ENCODE measurements around the gene TOP1. TPM values are rescaled to one million over a fixed set of nuclear protein-coding genes. Genes with fewer than 3 reads are reported as not detected.

Gene TOP1
- total RNA-seq, 1 experiment from 2014 or later, result 144 TPM

DNA sequence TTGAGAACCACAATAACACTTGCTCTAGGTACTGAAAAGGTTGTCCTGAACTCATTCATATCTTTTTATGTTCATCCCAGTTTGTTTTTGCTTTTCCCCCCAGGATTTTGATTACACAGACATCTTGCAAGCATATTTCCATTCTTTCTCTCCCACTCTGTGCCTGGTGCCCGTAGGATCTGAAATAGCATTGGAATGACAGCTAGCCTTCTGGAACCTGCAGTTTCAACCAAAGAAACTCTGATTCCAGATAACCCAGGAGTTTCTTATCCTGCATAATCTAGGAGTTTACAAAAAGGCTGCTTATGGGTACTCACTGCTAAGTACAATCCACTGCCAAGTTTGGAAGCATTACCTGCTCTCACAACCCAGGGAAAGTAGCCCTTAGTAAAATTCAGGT lies 79.9 kb downstream of the TOP1 start:
- Histone ChIP-seq H3K4me3 (ENCODE audit: low read depth, low read length) (no peak overlapping the region), H3K36me3 (ENCODE audit: control insufficient read depth, insufficient read depth, low read length) (peaks cover 7% of the 10 kb centered on the region), H3K9me3 (no peaks in the 10 kb centered on the region), H3K4me1 (peaks cover 30% of the 10 kb centered on the region), H3K27me3 (replicated peaks; ENCODE audit: control insufficient read depth, insufficient read depth, low read length) (no peaks in the 10 kb centered on the region)
- BruUV-seq (replicated peaks), result no TSS peak
- DNase-seq, result no peak
- H3K9me3 Mint-ChIP-seq (ENCODE audit: unreplicated experiment), result no peaks in the 10 kb centered on the region
- peaks cover 80% of the 10 kb centered on the region for H3K36me3 Mint-ChIP-seq (ENCODE audit: insufficient read depth, unreplicated experiment)
- H3K27me3 Mint-ChIP-seq (ENCODE audit: insufficient read depth, unreplicated experiment), result no peaks in the 10 kb centered on the region
- intact Hi-C loops (cut with micrococcal nuclease; ENCODE audit: unreplicated experiment), result no loop called here
- H3K4me3 Mint-ChIP-seq (ENCODE audit: unreplicated experiment), result no peak overlapping the region
- ChIA-PET CTCF (no interaction called here), POLR2A (interaction anchor here (0.6 kb wide), 1 partner anchor 209 kb away, joined by 3 read pairs; the partner anchor contains the start of gene ZHX3)
- peaks cover 30% of the 10 kb centered on the region for H3K4me1 Mint-ChIP-seq (ENCODE audit: low read depth, unreplicated experiment)
- H3K27ac Mint-ChIP-seq (ENCODE audit: unreplicated experiment), result no peak overlapping the region
- TF ChIP-seq, protein P1, sequence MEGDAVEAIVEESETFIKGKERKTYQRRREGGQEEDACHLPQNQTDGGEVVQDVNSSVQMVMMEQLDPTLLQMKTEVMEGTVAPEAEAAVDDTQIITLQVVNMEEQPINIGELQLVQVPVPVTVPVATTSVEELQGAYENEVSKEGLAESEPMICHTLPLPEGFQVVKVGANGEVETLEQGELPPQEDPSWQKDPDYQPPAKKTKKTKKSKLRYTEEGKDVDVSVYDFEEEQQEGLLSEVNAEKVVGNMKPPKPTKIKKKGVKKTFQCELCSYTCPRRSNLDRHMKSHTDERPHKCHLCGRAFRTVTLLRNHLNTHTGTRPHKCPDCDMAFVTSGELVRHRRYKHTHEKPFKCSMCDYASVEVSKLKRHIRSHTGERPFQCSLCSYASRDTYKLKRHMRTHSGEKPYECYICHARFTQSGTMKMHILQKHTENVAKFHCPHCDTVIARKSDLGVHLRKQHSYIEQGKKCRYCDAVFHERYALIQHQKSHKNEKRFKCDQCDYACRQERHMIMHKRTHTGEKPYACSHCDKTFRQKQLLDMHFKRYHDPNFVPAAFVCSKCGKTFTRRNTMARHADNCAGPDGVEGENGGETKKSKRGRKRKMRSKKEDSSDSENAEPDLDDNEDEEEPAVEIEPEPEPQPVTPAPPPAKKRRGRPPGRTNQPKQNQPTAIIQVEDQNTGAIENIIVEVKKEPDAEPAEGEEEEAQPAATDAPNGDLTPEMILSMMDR (IDR thresholded peaks at IDR 0.05; ENCODE audit: insufficient read depth in 1 of 2, low read depth in 1 of 2, low read length in 1 of 2, severe bottlenecking in 1 of 2, unreplicated experiment in 1 of 2), result no peak

- Mint-ChIP-seq H3K27ac (ENCODE audit: unreplicated experiment) (peak overlapping the region; percentile 91), H3K27me3 (ENCODE audit: insufficient read depth, unreplicated experiment) (no peaks in the 10 kb centered on the region), H3K9me3 (ENCODE audit: unreplicated experiment) (no peaks in the 10 kb centered on the region), H3K4me3 (ENCODE audit: unreplicated experiment) (peak overlapping the region; percentile 42), H3K4me1 (ENCODE audit: low read depth, unreplicated experiment) (peaks cover 30% of the 10 kb centered on the region), H3K36me3 (ENCODE audit: insufficient read depth, unreplicated experiment) (peaks cover 81% of the 10 kb centered on the region)
- intact Hi-C loops (cut with micrococcal nuclease; ENCODE audit: unreplicated experiment), result loop anchor here (2.0 kb wide), 1 partner anchor 27 kb away; the partner anchor contains the start of gene PLCG1
- ChIA-PET CTCF (interaction anchor here (1.3 to 1.5 kb wide), 2 partner anchors 147 to 231 kb away, joined by 4 to 5 read pairs; partner anchors contain the start of gene LPIN3), POLR2A (no interaction called here)
- TF ChIP-seq, protein P1 (IDR thresholded peaks at IDR 0.05; ENCODE audit: insufficient read depth in 1 of 2, low read depth in 1 of 2, low read length in 1 of 2, severe bottlenecking in 1 of 2, unreplicated experiment in 1 of 2), result no peak
- H3K36me3 ChIP-seq (ENCODE audit: control insufficient read depth, insufficient read depth, low read length), result peaks cover 12% of the 10 kb centered on the region
- H3K27me3 ChIP-seq (replicated peaks; ENCODE audit: control insufficient read depth, insufficient read depth, low read length), result no peaks in the 10 kb centered on the region
- no TSS peak for BruUV-seq (replicated peaks)
- DNase-seq, result peak in 1 of 2 experiments; percentile 32
- no peak overlapping the region for H3K4me3 ChIP-seq (ENCODE audit: low read depth, low read length)
- no peaks in the 10 kb centered on the region for H3K9me3 ChIP-seq
- peaks cover 30% of the 10 kb centered on the region for H3K4me1 ChIP-seq
Measured at GRCh38 chr20:41110012-41110411, 81.4 kb downstream of the TOP1 start.

GRCh38 chr20:41110930-41111577 lies 82.4 kb downstream of the TOP1 start:
- BruUV-seq (replicated peaks), result TSS peak; percentile 22
- no peaks in the 10 kb centered on the region for H3K9me3 ChIP-seq
- H3K36me3 ChIP-seq (ENCODE audit: control insufficient read depth, insufficient read depth, low read length), result peaks cover 15% of the 10 kb centered on the region
- H3K27me3 ChIP-seq (replicated peaks; ENCODE audit: control insufficient read depth, insufficient read depth, low read length), result no peaks in the 10 kb centered on the region
- Mint-ChIP-seq H3K4me3 (ENCODE audit: unreplicated experiment) (peak overlapping the region; percentile 42), H3K9me3 (ENCODE audit: unreplicated experiment) (no peaks in the 10 kb centered on the region), H3K4me1 (ENCODE audit: low read depth, unreplicated experiment) (peaks cover 30% of the 10 kb centered on the region), H3K27ac (ENCODE audit: unreplicated experiment) (peak overlapping the region; percentile 91), H3K36me3 (ENCODE audit: insufficient read depth, unreplicated experiment) (peaks cover 85% of the 10 kb centered on the region), H3K27me3 (ENCODE audit: insufficient read depth, unreplicated experiment) (no peaks in the 10 kb centered on the region)
- TF ChIP-seq, protein P1 (IDR thresholded peaks at IDR 0.05; ENCODE audit: insufficient read depth in 1 of 2, low read depth in 1 of 2, low read length in 1 of 2, severe bottlenecking in 1 of 2, unreplicated experiment in 1 of 2), result no peak
- peaks cover 30% of the 10 kb centered on the region for H3K4me1 ChIP-seq
- intact Hi-C loops (cut with micrococcal nuclease; ENCODE audit: unreplicated experiment), result loop anchor here (1.0 to 2.0 kb wide), 2 partner anchors 26 to 143 kb away; partner anchors contain the start of gene PLCG1
- CTCF ChIA-PET, result interaction anchor here (1.3 to 2.6 kb wide), 3 partner anchors 120 to 230 kb away, joined by 4 to 10 read pairs (median 5); partner anchors contain the start of gene LPIN3
- no peak overlapping the region for H3K4me3 ChIP-seq (ENCODE audit: low read depth, low read length)
- POLR2A ChIA-PET, result interaction anchor here (0.7 to 1.5 kb wide), 2 partner anchors 83 to 259 kb away, joined by 3 to 5 read pairs; partner anchors contain the start of gene TOP1
- DNase-seq, result peak; percentile 88 to 90
